ENCODE measurements around the gene URB1.

- TF ChIP-seq POLR2AphosphoS5 (IDR thresholded peaks at IDR 0.05; ENCODE audit: low read depth, low read length): no peak
- no peak for TF ChIP-seq SIN3A (IDR thresholded peaks at IDR 0.05; ENCODE audit: borderline replicate concordance, insufficient read depth, low read length)
- no peak for TF ChIP-seq TAF1 (IDR thresholded peaks at IDR 0.05; ENCODE audit: borderline replicate concordance, insufficient read depth, low read length)
Measured at GRCh38 chr21:32380940-32381339, 11.9 kb downstream of the URB1 start.
